Immature natural killer cell (primary cell): ENCODE measurements around the gene HECTD2. TPM values are rescaled to one million over a fixed set of nuclear protein-coding genes. Genes with fewer than 3 reads are reported as not detected.
"Not testable (repeated sequence)": the region's sequence is repeated elsewhere in the genome, so short reads cannot be mapped to it uniquely, and the experiment has no call there.

Experiments used
- DNase-seq, 3 donors: peaks; one replicate each; pipeline ENCODE4 v3.0.0; 2022; ENCODE audit warnings: mixed read lengths in 1 of 3
- H3K27ac Mint-ChIP-seq, 6 donors: one replicate each; pipeline ENCODE4 v1.8.0; 2020; ENCODE audit warnings: mixed read lengths in 6 of 6, mild to moderate bottlenecking in 5 of 6, inconsistent platforms in 4 of 6, moderate library complexity in 3 of 6
- H3K27me3 Mint-ChIP-seq, 3 donors: one replicate each; pipeline ENCODE4 v1.8.0; 2020 to 2021; ENCODE audit warnings: low read depth in 3 of 3, mild to moderate bottlenecking in 3 of 3, mixed read lengths in 3 of 3, moderate library complexity in 3 of 3, inconsistent platforms in 1 of 3
- H3K36me3 Mint-ChIP-seq, 3 donors: one replicate each; pipeline ENCODE4 v1.8.0; 2020; ENCODE audit warnings: mixed read lengths in 3 of 3, inconsistent platforms in 2 of 3, mild to moderate bottlenecking in 2 of 3
- H3K4me1 Mint-ChIP-seq, 2 donors: one replicate each; pipeline ENCODE4 v1.8.0; 2020; ENCODE audit warnings: inconsistent platforms in 2 of 2, mild to moderate bottlenecking in 2 of 2, mixed read lengths in 2 of 2, moderate library complexity in 1 of 2
- H3K4me3 Mint-ChIP-seq, 5 donors: one replicate each; pipeline ENCODE4 v1.8.0; 2020; ENCODE audit warnings: mild to moderate bottlenecking in 5 of 5, mixed read lengths in 5 of 5, inconsistent platforms in 3 of 5, moderate library complexity in 3 of 5
- H3K9me3 Mint-ChIP-seq, 6 donors: one replicate each; pipeline ENCODE4 v1.8.0; 2020; ENCODE audit warnings: mild to moderate bottlenecking in 6 of 6, mixed read lengths in 6 of 6, inconsistent platforms in 4 of 6, moderate library complexity in 3 of 6
- polyA plus RNA-seq, 3 donors: library from polyadenylated mRNA; unstranded; fragments of 300-500 nt; fragmentation: Illumina TruSeq; gene quantifications; one replicate each; pipeline ENCODE4 v1.2.3, GENCODE V29; 2021

HECTD2 gene
- polyA plus RNA-seq, 3 donors from 2014 or later = 0.41 to 2.8 (median 1.3) TPM

DNA sequence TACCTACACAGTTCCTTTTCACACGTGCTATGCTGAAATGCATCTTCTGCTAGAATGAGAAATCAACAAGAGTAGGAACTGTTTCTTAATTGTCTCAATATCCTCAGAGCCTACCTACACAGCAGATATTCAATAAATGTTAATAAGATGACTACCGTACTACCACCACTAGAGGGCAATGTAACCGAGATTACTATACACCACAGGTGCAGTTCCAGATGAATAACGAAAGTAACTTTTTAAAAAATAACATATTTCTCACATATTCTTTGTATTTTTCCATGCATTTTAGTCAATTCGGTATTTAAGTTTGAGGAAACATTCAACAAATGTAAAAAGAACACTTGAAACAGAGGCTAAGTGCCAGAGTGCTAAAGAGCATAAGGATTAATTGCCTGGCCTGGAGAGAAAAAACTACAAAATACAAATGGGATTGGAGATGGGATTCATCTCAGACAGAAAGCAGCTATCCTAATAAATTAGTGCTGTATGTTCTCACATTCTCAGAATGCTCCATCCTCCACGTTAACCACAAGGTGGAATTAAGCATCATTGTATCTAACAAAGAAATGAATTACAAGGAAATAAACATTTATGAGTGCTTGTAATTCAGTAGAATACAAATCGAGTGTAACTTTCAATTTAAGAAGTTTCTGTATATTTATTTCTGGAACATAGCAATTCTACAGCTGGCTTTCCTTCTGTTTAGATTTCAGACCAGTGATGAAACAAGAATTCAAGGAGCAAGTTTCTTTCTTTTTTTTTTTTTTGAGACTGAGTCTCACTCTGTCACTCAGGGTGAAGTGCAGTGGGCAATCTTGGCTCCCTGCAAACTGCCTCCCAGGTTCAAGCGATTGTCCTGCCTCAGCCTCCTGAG lies 20.3 kb upstream of the HECTD2 start:
- H3K36me3 Mint-ChIP-seq = no peaks in the 10 kb centered on the region
- no peak overlapping the region for H3K27ac Mint-ChIP-seq
- peaks cover 0 to 8% (median 6%) of the 10 kb centered on the region in 3 donors for H3K27me3 Mint-ChIP-seq
- H3K4me3 Mint-ChIP-seq = no peak overlapping the region
- H3K4me1 Mint-ChIP-seq = peaks cover 4 to 6% of the 10 kb centered on the region in 2 donors
- H3K9me3 Mint-ChIP-seq = no peaks in the 10 kb centered on the region
- peak; percentile 58 to 68 (median 66) for DNase-seq

- H3K27me3 Mint-ChIP-seq, H3K4me1 Mint-ChIP-seq, H3K27ac Mint-ChIP-seq, H3K36me3 Mint-ChIP-seq, H3K9me3 Mint-ChIP-seq, H3K4me3 Mint-ChIP-seq, DNase-seq: not testable (repeated sequence)
These were observed 19.7 kb upstream of the HECTD2 start for GRCh38 chr10:91390513-91390825.

DNA sequence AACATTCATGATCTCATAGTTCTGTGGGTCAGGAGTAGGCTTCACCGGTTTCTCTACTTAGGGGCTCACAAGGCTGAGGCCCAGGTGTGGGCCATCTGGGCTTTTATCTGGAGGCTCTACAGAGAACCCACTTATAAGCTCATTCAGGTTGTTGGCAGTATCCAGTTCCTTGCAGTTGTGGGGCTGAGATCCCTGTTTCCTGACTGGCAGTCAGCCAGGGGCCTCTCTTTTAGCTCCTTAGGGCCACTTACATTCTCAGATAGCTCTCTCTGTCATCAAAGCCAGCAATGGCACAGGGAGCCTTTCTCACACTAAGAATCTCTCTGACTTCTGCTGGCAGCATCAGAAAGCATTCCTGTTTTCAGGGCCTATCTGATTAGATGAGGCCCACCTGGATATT lies 18.2 kb upstream of the HECTD2 start:
- Mint-ChIP-seq H3K4me1 (peaks cover 4 to 6% of the 10 kb centered on the region in 2 donors), H3K4me3 (no peak overlapping the region), H3K36me3 (no peaks in the 10 kb centered on the region), H3K9me3 (no peaks in the 10 kb centered on the region), H3K27ac (no peak overlapping the region), H3K27me3 (peaks cover 0 to 6% (median 4%) of the 10 kb centered on the region in 3 donors)
- DNase-seq = no peak

DNA sequence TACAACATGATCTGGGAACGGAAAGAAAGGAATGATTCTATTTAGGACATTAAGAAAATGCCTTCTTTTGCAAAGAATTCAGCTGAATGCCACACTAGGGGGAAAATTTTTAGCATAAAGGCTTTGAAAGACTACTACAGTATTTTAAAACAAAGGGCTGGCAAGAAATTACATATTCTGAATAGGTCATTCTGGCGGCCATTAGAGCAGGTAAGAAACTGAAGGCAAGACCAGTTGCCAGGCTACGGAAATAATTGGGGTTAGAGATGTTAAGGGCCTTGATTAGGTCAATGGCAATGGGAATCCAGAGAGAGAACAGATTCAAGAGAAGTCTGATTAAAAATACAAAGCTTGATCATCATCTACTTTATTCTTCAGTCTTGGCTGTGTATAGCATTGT lies 3.8 kb upstream of the HECTD2 start:
- no peak overlapping the region for H3K27ac Mint-ChIP-seq
- H3K36me3 Mint-ChIP-seq = no peaks in the 10 kb centered on the region
- no peak for DNase-seq
- H3K27me3 Mint-ChIP-seq = peaks cover 0 to 13% (median 5%) of the 10 kb centered on the region in 3 donors
- H3K4me3 Mint-ChIP-seq = no peak overlapping the region
- H3K4me1 Mint-ChIP-seq = peaks cover 12 to 17% of the 10 kb centered on the region in 2 donors
- H3K9me3 Mint-ChIP-seq = peaks cover 0 to 2% (median 0%) of the 10 kb centered on the region in 6 donors

GRCh38 chr10:91409069-91409868 lies 875 bp upstream of the HECTD2 start:
- Mint-ChIP-seq H3K27ac (peak overlapping the region; percentile 73 to 97 (median 86)), H3K9me3 (peaks cover 0 to 2% (median 0%) of the 10 kb centered on the region in 6 donors), H3K4me3 (peak overlapping the region; percentile 79 to 97 (median 87)), H3K36me3 (no peaks in the 10 kb centered on the region), H3K4me1 (peaks cover 15 to 20% of the 10 kb centered on the region in 2 donors), H3K27me3 (peaks cover 0 to 11% (median 5%) of the 10 kb centered on the region in 3 donors)
- DNase-seq = no peak

DNA sequence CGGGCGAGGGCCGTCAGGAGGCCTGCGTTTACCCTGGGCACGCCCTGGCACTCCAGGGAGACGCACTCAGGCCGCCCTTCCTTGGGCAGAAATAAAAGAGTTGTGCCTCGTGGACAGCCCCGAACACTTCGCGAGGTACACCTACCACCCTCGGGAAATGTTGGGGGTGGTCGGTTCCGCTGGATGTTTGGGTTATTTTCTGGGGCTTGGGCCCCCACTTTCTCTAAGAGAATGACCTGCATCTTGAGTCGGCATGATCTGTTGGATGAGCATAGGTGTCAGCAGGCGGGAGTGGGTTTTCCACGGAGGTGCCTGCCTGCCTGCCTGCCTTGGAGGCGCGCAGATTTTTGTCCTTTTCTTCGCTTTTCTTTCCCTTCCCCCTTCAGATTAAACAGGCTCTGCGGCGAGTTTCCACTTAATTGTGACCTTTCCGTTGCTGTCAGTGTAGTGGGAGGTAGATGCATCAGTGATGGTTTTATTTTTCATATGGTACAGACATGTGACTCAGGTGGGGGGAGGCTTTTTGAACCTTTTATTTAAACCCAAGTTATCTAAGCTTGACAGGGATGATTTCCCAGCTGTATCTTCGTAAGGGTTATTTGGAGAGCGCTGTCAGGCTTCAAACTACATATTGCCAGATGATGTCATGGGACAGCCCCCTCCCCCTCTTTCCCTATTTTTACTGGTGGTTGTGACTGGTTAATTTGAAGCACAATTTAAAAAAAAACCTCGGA lies 661 bp downstream of the HECTD2 start:
- no peak for DNase-seq
- Mint-ChIP-seq H3K4me3 (peak overlapping the region; percentile 81 to 88 (median 84)), H3K36me3 (no peaks in the 10 kb centered on the region), H3K27ac (peak overlapping the region; percentile 77 to 92 (median 83)), H3K4me1 (peaks cover 18 to 25% of the 10 kb centered on the region in 2 donors), H3K9me3 (peaks cover 0 to 2% (median 0%) of the 10 kb centered on the region in 6 donors), H3K27me3 (peaks cover 0 to 9% (median 5%) of the 10 kb centered on the region in 3 donors)

GRCh38 chr10:91411621-91412020 lies 1.5 kb downstream of the HECTD2 start:
- Mint-ChIP-seq H3K4me1 (peaks cover 19 to 29% of the 10 kb centered on the region in 2 donors), H3K27ac (peak overlapping the region in 5 of 6 donors; percentile 25 to 92 (median 31)), H3K9me3 (peaks cover 0 to 2% (median 0%) of the 10 kb centered on the region in 6 donors), H3K27me3 (peaks cover 0 to 9% (median 5%) of the 10 kb centered on the region in 3 donors), H3K36me3 (no peaks in the 10 kb centered on the region), H3K4me3 (peak overlapping the region; percentile 57 to 88 (median 83))
- DNase-seq = no peak

DNA sequence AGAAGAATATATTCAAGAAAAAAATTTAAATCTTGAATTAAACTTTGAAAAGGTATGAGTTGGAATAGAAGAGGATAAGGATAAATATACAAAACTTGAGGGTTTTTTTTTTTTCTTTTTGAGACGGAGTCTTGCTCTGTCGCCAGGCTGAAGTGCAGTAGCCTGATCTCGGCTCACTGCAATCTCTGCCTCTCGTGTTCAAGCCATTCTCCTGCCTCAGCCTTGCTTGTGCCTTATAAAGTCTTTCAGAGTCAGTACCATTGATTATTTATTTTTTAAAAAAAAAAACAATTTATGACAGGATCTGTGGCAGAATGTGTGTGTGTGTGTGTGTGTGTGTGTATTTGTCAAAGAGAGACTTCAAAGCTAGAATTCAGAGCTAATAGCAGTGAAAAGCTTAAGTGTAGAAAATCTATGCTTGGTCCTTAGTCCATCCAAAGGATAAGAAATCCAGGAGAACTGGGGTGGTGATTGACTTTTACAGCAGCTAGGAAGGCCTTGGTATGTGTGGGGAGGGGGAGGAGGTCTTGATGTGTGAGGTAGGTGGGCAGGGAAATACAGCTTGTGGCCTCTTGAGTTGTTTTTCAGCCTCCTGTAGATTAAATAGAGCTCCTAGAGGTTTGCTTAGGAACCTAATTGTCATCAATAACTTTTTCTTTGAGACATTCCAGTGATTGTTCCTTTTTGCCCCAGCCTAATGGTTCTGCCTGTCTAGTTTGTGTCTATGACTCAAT lies 2.4 kb downstream of the HECTD2 start:
- Mint-ChIP-seq H3K4me1 (peaks cover 19 to 29% of the 10 kb centered on the region in 2 donors), H3K27me3 (peaks cover 0 to 9% (median 5%) of the 10 kb centered on the region in 3 donors), H3K4me3 (no peak overlapping the region), H3K36me3 (no peaks in the 10 kb centered on the region), H3K27ac (no peak overlapping the region), H3K9me3 (peaks cover 0 to 2% (median 0%) of the 10 kb centered on the region in 6 donors)
- DNase-seq = no peak

- DNase-seq = peak in 2 of 3 donors; percentile 3 to 17
- no peak overlapping the region for H3K4me3 Mint-ChIP-seq
These were observed 5.7 kb downstream of the HECTD2 start for GRCh38 chr10:91415816-91416215.

DNA sequence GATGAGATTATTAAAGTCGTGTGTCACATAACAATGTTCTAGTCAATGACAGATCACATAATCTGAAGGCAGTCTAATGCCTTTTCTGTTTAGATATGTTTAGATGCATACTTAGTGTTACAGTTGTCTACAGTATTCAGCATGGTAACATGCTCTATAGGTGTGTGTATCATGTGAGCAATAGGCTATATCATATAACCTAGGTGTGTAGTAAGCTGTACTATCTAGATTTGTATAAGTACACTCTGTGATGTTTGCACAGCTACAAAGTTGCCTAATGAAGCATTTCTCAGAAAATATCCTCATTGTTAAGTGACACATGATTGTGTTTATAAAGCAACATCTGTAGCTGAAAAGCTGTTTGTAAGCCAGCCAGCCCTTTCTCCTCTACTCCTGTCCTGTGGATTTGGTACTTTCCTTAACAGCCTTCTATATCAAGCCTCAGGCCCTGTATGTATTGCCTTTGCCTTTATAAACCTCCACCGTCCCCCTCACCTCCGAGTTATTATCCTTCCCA lies 6.3 kb downstream of the HECTD2 start:
- H3K9me3 Mint-ChIP-seq = no peaks in the 10 kb centered on the region
- peaks cover 7 to 11% of the 10 kb centered on the region in 2 donors for H3K4me1 Mint-ChIP-seq
- H3K27ac Mint-ChIP-seq = no peak overlapping the region
- peaks cover 2 to 3% (median 2%) of the 10 kb centered on the region in 3 donors for H3K27me3 Mint-ChIP-seq
- no peak for DNase-seq
- H3K4me3 Mint-ChIP-seq = no peak overlapping the region
- no peaks in the 10 kb centered on the region for H3K36me3 Mint-ChIP-seq

More at GRCh38 chr10:91415816-91416215, 5.7 kb downstream of the HECTD2 start:
- H3K4me1 Mint-ChIP-seq = peaks cover 10 to 17% of the 10 kb centered on the region in 2 donors
- H3K9me3 Mint-ChIP-seq = no peaks in the 10 kb centered on the region
- no peak overlapping the region for H3K27ac Mint-ChIP-seq
- H3K27me3 Mint-ChIP-seq = peaks cover 2 to 5% (median 2%) of the 10 kb centered on the region in 3 donors
- no peaks in the 10 kb centered on the region for H3K36me3 Mint-ChIP-seq

GRCh38 chr10:91418416-91418815 lies 8.3 kb downstream of the HECTD2 start:
- no peaks in the 10 kb centered on the region for H3K36me3 Mint-ChIP-seq
- H3K9me3 Mint-ChIP-seq = no peaks in the 10 kb centered on the region
- DNase-seq = no peak
- peaks cover 2 to 5% (median 3%) of the 10 kb centered on the region in 3 donors for H3K27me3 Mint-ChIP-seq
- peaks cover 5 to 9% of the 10 kb centered on the region in 2 donors for H3K4me1 Mint-ChIP-seq
- no peak overlapping the region for H3K27ac Mint-ChIP-seq
- no peak overlapping the region for H3K4me3 Mint-ChIP-seq

DNA sequence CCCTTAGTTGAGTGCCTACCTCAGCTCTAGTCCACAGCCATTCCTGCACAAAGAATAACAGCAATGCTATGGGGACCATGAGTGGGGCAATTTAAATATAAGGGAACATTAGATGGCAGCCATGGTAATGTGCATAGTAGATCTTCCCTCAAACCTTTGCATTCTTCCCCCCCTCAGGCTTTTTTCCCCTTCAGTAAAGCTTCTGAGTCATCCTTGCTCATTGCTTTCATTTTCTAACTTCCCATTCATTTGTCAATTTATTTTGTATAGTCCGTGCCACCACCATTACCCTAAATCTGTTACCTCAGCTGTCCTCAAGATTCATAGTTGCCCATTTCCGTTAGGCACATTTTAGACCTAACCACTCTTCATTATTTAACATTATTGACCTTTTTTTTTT lies 10.7 kb downstream of the HECTD2 start:
- H3K27me3 Mint-ChIP-seq = peaks cover 2 to 5% (median 3%) of the 10 kb centered on the region in 3 donors
- H3K36me3 Mint-ChIP-seq = no peaks in the 10 kb centered on the region
- DNase-seq = no peak
- peaks cover 2 to 3% of the 10 kb centered on the region in 2 donors for H3K4me1 Mint-ChIP-seq
- no peak overlapping the region for H3K27ac Mint-ChIP-seq
- H3K4me3 Mint-ChIP-seq = no peak overlapping the region
- no peaks in the 10 kb centered on the region for H3K9me3 Mint-ChIP-seq

DNA sequence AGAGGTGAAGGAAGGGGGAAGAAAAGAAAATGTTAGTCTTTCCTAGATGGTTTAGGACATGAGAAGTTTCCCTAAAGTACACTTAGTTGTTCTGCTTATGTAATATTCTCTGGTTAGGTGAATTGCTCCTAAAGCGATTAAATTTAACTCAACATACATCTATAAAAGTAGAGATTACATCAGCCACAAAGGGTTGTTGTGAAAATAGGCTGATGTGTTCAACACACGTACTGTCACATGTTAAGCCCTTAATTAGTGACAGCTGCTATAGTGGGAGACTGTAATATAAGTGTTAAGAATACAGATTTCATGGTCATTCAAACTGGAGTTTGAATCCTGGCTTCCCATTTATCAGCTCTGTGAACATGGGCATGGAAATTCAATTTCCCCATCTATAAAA lies 12.8 kb downstream of the HECTD2 start:
- Mint-ChIP-seq H3K4me1 (no peaks in the 10 kb centered on the region), H3K9me3 (peaks cover 0 to 3% (median 0%) of the 10 kb centered on the region in 6 donors), H3K27ac (no peak overlapping the region), H3K36me3 (no peaks in the 10 kb centered on the region), H3K4me3 (no peak overlapping the region), H3K27me3 (peaks cover 2 to 5% (median 3%) of the 10 kb centered on the region in 3 donors)
- DNase-seq = no peak
